ENCODE results near the gene MRPL37. TPM values are rescaled to one million over a fixed set of nuclear protein-coding genes. Genes with fewer than 3 reads are reported as not detected.
"Not testable (repeated sequence)": the region's sequence is repeated elsewhere in the genome, so short reads cannot be mapped to it uniquely, and the experiment has no call there.

Gene MRPL37
- total RNA-seq, 1 donor: 79.5 TPM

DNA sequence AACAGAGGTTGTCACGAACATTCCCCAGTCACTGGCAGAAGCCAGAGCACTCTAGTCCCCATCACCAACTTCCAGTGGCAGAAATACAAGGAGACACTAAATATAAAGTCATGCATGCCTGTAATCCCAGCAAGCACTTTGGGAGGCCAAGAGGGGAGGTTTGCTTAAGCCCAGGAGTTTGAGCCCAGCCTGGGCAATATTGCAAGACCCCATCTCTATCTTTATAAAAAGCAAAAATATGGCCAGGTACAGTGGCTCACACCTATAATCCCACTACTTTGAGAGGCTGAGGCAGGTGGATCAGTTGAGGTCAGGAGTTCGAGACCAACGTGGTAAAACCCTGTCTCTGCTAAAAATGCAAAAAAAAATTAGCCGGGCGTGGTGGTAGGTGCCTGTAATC is 6.5 kb upstream of the MRPL37 start:
- H3K4me3 ChIP-seq (ENCODE audit: low read depth, low read length): no peak overlapping the region
- TF ChIP-seq CTCF (IDR thresholded peaks at IDR 0.05; ENCODE audit: insufficient read depth, low read depth, low read length): no peak
- DNase-seq (ENCODE audit: low read depth): no peak

DNA sequence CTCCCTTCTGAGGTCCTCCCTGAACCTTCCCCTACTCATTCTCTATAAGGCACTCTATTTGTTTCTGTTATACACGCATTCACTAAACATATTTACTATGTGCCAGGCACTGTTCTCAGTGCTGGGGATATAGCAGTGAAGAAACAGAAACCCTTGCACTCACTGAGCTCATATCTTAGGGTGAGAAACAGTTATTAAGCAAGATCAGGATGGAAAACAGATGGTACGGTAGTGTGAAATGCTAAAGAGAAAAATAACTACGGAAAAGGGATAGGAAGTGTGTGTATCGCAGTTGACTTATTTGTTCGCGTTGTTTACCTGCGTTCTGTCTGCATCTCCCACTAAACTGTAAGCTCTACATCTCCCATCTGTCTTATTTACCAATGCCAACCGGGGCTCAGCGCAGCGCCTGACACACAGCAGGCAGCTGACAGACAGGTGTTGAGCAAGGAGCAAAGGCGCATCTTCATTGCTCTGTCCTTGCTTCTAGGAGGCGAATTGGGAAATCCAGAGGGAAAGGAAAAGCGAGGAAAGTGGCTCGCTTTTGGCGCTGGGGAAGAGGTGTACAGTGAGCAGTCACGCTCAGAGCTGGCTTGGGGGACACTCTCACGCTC is 709 bp upstream of the MRPL37 start:
- peak; percentile 45 for DNase-seq (ENCODE audit: low read depth)
- peak overlapping the region; percentile 87 for H3K4me3 ChIP-seq (ENCODE audit: low read depth, low read length)
- no peak for TF ChIP-seq CTCF (IDR thresholded peaks at IDR 0.05; ENCODE audit: insufficient read depth, low read depth, low read length)

- TF ChIP-seq CTCF (IDR thresholded peaks at IDR 0.05; ENCODE audit: insufficient read depth, low read depth, low read length): no peak
- H3K4me3 ChIP-seq (ENCODE audit: low read depth, low read length): peak overlapping the region; percentile 87
- peak; percentile 12 for DNase-seq (ENCODE audit: low read depth)
Measured at GRCh38 chr1:54200519-54200997, 591 bp downstream of the MRPL37 start.

DNA sequence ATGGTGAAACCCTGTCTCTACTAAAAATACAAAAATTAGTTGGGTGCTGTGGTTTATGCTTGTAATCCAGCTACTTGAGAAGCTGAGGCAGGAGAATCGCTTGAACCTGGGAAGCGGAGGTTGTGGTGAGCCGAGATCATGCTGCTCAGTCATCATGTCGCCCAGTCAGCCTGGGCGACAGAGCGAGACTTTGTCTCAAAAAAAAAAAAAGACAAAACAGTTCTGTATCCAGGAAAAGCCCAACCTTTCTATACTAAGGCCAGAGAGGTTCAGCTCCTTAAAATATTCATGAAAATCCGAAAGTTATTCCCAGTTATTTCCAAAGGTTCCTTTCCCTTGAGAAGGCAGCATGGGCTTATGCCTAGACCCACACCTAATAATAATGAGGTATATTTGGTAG is 4.2 kb downstream of the MRPL37 start:
- H3K4me3 ChIP-seq (ENCODE audit: low read depth, low read length): no peak overlapping the region
- no peak for DNase-seq (ENCODE audit: low read depth)
- no peak for TF ChIP-seq CTCF (IDR thresholded peaks at IDR 0.05; ENCODE audit: insufficient read depth, low read depth, low read length)

DNA sequence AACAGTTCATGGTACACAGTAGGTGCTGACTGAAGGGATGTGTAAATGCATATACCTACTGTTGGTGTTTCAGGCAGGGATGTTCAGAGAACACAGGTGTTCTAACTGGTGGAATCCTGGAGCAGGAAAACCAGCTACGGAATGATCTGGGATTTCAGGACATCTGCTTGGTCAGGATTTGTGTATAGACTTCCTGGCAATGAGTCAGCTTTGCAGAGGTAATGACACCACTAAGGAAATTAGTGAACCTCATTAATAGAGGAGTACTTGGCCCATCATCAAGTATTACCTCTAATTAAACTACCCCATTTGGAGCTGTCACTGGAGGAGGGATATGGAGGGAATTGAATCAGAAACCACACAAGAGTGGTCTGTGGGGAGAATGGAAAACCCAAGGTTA is 7.3 kb downstream of the MRPL37 start:
- H3K4me3 ChIP-seq (ENCODE audit: low read depth, low read length): no peak overlapping the region
- DNase-seq (ENCODE audit: low read depth): no peak
- TF ChIP-seq CTCF (IDR thresholded peaks at IDR 0.05; ENCODE audit: insufficient read depth, low read depth, low read length): no peak

- DNase-seq (ENCODE audit: low read depth); H3K4me3 ChIP-seq (ENCODE audit: low read depth, low read length): not testable (repeated sequence)
Measured at GRCh38 chr1:54207896-54208295, 7.9 kb downstream of the MRPL37 start.

DNA sequence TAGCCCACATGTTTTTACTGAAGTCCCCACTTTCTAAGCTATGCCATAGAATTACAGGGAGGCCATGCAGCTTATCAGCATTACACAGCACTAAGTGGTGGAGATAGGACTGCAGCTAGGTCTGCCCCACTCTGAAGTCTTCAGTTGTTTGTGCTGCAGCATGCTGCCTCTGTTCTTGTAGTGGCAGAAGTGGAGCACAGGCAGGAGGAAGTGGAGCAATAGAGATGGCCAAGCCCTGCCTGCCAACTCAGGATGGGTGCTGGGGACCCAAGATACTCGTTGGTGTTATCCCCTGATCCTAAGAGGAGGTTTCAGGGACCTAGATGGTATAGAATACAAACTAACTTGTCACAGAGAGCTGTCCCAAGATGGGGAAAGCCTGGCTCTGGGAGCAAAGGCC is 12.9 kb downstream of the MRPL37 start:
- no peak for DNase-seq (ENCODE audit: low read depth)
- no peak overlapping the region for H3K4me3 ChIP-seq (ENCODE audit: low read depth, low read length)
- TF ChIP-seq CTCF (IDR thresholded peaks at IDR 0.05; ENCODE audit: insufficient read depth, low read depth, low read length): no peak
